GM19193 (cell line): ENCODE measurements around the gene DNER.

ENCODE experiments used
- POLR2A ChIP-seq: IDR thresholded peaks from 4 replicates; pipeline ENCODE4 v1.6.1; 2011; ENCODE audit not compliant: insufficient read depth, insufficient read length; ENCODE audit errors: extremely low read depth

Gene DNER

DNA sequence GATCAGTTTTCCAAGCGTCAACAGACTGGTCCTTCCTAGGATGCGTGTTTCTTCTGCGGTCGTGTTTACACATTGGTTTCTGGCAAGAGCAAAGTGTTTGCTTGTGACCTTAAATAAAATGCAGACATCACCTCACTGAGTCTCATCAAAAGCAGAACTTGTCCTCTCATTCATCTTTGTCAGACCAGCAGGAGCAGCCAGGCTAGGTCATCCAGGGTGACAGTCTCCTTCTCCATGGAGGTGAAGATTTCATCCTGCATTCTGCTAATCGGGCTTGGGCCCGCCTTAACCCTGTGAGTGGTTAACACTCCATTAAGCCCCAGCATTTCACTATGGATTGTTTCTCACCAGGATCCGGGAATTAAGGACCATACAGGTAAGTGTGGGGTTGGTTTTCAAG is 379.0 kb downstream of the DNER start:
- no peak for TF ChIP-seq POLR2A

DNA sequence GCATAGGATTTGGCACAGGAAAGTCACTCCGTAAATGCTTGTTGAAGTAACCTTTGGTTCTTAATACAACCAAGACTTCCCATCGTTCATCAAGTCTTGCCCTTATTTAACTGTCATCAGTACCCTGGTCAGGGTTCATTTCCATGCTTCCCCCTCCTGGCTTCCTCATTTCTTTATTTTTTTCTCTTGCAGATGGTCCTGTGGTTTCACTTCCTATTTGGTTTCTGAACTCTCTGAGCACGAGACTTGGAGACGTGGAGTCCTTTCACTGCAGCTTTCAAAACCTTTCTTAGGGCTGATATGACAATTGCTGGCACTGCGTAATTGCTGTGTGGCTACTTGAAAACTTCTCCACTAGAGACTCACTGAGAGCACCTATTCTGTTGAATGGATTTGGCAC is 383.4 kb downstream of the DNER start:
- TF ChIP-seq POLR2A: no peak

DNA sequence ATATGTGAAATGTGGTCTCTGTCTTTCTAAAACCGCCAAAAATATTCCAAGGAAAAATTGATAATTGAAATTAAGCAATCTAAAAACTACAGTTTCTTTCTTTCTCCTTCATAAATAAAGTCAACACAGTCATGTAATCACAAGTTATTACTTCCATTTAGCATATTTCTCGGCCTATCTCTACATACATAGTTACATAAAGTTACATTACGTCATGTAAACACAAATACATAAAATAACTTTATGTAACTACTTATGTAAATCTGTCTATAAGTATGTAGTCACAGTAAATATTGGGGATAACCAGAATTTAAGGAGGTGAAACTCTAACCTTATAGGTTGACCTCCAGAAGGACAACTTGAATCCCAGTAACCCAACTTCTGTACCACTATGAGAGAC is 394.8 kb downstream of the DNER start:
- no peak for TF ChIP-seq POLR2A

DNA sequence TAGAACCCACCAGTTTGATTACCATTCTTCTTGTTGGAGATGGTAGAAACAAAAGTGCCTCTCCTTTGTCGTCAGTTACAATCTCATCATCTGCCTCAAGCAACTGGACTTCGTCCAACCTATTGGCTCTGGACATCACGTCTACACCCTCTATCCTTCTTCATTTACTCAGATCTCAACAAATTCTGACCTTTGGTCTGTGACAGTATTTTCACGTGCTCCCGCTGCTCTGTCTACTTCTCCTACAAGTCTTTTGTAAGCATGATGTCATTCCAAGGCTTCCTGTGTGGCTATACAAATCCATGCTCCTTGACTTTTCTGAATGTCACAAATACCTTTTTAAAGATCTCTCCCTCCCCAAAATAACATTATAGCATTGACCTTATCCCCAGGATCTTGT is 400.2 kb downstream of the DNER start:
- no peak for TF ChIP-seq POLR2A

DNA sequence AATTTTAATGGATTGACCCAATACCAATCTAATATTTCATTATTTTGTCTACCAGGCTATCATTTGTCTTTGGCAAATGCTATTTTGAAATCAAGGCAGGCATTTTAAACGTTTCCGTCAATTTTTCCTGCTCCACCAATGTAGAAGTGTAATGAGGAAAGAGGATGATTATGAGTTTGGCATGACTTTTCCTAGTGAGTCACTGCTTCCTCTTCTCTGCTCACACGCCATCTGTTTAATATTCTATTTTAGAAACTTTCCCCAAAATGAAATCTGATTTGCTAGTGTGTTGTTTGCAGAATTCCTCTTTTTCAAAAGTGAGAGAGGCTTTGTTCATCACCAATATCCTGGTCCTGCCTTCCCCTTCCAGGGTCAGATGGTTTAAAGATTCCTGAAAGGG is 400.8 kb downstream of the DNER start:
- TF ChIP-seq POLR2A: no peak
